GM12872 (cell line): ENCODE results near the gene ELF1.

ENCODE experiments used
- TF ChIP-seq, protein P1 (sequence below): IDR thresholded peaks from 3 replicates; pipeline ENCODE4 v1.5.1; 2011; ENCODE audit warnings: low read depth, mild to moderate bottlenecking, low read length, moderate library complexity; ENCODE audit not compliant: insufficient read depth

ELF1 gene

DNA sequence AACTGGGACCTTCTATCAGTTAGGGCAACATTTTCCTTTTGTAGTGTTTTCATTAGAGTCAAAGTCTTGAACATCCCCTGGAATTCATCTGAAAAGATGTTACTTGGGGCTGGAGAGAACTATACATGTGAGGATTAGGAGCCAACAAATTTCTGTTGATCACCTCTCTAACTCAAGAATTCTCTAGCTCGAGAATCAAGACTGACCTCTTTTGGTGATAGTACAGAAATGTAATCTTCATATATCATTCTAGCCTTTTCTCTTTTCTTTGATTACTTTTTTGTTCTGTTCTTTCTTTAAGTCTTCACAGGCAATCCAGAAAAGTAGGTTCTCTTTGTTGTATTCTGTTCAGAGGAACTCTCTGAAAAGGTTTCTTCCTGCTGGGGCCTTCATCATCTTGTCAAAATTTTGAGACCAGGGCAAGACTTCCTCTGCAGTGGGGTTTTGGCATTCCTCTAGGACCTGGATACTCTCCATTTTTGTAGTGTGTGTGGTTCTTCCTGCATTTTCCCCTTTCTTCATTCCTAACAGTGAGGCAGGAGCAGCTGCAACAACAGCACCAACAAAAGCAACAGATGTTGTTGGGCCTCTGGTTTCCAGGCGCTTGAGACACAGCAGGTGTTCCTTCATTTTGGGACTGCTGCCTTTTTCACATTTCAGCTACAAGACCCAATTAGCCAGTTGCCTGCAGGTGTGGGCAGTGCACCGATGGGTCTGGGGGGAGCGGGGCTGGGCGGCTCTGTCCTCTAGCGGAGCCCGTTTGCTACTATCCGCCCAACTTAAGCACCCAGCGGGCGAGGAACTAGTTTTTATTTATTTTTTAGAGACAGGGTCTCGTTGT, 26.2 kb downstream of the ELF1 start:
- TF ChIP-seq, protein P1, sequence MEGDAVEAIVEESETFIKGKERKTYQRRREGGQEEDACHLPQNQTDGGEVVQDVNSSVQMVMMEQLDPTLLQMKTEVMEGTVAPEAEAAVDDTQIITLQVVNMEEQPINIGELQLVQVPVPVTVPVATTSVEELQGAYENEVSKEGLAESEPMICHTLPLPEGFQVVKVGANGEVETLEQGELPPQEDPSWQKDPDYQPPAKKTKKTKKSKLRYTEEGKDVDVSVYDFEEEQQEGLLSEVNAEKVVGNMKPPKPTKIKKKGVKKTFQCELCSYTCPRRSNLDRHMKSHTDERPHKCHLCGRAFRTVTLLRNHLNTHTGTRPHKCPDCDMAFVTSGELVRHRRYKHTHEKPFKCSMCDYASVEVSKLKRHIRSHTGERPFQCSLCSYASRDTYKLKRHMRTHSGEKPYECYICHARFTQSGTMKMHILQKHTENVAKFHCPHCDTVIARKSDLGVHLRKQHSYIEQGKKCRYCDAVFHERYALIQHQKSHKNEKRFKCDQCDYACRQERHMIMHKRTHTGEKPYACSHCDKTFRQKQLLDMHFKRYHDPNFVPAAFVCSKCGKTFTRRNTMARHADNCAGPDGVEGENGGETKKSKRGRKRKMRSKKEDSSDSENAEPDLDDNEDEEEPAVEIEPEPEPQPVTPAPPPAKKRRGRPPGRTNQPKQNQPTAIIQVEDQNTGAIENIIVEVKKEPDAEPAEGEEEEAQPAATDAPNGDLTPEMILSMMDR, result no peak; the same call in 2 of the 3 replicates

DNA sequence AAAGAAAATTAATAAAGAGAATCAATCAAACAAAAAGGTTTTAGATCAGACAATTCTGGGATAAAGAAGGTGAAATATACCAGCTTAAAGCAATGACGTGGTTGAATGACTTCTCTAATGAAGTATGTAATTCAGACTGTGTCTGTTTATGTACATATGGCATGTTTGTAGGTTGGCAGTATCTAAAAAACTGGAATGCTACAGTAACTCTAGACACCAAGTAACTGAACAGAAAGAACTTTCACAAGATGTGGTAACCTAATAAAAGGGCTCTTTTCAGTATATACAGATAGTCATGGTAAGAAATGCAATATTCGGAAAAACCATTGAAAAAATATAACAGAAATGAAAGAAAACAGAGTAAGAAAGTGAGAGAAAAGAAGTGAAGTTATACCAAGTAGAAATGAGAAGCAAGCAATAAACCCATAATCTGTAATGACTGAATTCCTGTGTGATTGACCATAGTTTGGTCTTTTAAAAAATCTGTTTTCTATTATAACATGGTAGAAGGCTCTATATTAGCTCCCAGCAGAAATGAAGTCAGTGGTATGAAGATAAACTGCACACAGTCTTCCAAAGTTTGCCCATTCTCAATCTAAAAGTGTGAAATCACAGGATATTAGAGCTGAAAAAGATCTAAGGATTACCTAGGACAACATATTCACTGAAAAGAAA, 31.4 kb downstream of the ELF1 start:
- TF ChIP-seq, protein P1, result no peak

DNA sequence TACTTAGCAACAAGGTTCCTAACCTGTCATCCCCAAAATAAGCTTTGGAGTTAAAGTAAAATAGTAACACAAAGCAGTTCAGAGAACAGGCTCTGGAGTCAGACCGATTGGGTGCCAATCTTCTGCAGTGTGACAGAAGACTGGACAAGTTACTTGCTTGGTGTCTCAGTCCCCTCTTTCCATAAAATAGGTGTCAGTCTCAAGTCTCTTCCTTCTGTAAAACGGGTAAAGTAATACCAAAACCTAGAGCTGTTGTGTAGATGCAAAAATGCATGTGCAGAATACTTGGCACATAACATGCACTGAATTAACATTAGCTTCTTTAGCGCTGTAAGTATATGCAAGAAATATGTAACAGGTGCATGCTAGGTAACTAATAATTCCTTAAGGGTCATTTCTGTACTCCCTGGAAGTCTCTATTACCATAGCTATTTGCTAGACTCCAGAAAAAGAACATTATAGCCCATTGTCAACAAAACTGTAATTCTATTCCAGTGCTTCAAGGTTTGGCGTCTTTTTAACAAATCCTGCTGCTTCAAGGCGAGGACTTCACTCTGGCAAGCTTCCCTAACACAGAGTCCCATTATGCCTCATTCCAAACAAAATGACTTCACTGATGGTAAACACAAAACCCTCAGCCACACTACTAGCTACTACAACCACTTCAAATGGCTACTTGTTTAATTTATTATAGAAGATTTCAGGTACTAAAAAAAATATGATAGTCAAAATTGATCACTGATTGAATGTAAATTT, 32.8 kb downstream of the ELF1 start:
- TF ChIP-seq, protein P1, result no peak

DNA sequence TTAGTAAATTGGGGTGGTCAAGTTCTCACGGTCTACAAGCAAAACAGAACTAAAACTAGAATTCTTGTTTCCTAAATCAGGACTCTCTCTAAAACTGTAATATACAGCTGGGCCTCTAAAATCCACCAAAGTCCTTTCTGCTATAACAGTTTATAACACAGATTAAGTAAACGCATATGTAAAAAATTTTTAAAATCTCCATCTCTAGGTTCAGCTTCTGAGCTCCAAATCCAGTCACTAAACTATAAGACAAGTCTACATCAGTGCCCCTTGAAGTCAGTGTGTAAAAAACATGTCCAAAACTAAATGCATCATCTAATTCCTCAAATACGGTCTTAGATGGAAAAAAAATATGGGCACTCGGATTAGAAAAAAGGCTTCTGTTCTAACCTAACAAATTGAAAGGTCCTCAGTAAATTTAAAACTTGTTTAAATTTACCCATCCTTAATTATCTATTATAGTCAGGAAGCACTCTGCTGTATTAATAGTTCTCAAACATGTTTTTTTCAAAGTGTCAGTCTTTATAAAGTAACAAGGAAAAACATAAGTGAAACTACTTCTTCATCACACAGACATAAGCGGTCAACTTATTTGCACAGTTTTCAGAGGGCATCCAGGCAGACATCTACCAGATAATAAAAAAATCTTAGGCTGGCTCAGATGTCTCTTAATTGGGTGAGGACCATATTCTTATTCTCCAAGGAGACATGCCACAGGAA, 33.6 kb downstream of the ELF1 start:
- TF ChIP-seq, protein P1, result no peak

DNA sequence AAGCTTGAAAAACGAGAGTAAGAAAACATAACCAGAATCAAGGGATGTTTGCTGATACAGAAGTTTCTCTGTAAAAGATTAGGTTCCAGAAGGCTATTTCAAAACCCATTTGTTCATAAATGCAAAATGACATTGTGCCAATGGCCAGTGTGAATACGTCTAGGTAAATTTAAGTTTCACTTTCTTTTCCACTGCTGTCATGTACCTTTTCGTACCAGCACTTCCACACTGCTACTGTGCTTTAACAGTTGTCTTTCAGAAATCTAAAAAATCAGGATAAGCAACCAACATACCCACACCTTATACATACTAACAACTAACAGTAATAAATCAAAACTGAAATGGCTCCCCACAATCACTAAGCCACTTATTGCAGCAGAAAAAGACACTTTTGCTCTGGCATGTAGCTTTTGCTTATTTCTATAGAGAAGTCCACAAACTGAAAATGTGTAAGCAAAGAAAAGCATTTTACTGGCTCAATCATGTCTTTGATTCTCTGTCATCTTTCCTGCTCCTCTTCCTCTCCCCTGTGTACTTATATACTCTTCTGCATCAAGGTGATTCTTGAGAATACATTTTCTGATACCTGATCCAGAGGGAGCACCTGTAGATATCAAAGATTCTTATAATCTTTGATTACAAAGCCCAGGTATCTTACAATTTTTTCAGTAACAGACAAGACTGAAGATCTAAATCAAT, 34.3 kb downstream of the ELF1 start:
- TF ChIP-seq, protein P1, result no peak

DNA sequence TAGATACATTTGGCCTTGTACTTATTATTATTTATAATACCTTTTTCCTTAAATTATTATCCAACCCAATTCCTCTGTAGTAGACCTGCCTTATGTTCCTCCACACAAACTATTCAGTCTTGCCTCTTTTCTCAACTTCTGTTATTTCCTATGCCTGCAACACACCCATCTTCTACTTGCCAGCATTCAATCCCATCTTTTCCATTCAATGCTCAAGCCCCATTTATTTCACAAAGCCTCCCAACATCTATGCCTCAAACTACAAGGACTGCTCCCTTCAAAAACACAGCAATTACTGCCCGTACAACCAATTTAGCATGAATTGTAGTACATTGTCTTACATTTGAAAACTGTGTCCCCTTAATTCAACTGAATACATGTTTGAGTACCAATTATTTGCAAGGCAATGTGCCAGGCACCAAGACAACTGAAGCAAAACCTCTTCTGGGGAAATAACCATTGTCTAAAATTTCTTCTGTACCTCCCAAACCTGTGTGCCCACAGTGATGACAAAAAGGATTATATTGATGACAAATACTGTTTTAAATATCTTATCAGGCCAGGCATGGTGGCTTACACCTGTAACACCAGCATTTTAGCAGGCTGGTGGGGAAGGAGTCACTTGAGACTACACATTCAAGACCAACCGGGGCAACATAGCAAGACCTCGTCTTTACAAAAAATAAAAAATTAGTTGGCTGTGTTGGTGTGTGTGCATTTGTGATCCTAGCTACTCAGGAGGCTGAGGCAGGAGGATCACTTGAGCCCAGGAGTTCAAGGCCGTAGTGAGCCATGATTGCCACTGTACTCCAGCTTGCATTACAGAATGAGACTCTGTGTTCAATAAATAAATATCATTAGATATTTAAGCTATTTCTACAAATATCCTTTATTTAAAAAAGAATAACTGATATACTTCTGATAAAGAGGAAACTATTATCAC, 35.1 kb downstream of the ELF1 start:
- TF ChIP-seq, protein P1, result no peak
